Dermis microvascular lymphatic vessel endothelial cell (primary cell): ENCODE measurements around the gene AP3D1. TPM values are rescaled to one million over a fixed set of nuclear protein-coding genes. Genes with fewer than 3 reads are reported as not detected.
"Not testable (repeated sequence)": the region's sequence is repeated elsewhere in the genome, so short reads cannot be mapped to it uniquely, and the experiment has no call there.

ENCODE experiments used
- DNase-seq, 2 donors: peaks; one replicate each; pipeline versions ENCODE4 v3.0.0 to v3.0.0-alpha.2; 2010; ENCODE audit warnings: low read depth in 2 of 2
- total RNA-seq: library from RNA; depleted of rRNA; stranded (reverse); fragments of >200 nt; gene quantifications from 2 replicates; pipeline ENCODE4 v1.2.1, GENCODE V29; 2014

AP3D1 gene
- total RNA-seq, 1 donor from 2014 or later = 57.6 TPM

DNA sequence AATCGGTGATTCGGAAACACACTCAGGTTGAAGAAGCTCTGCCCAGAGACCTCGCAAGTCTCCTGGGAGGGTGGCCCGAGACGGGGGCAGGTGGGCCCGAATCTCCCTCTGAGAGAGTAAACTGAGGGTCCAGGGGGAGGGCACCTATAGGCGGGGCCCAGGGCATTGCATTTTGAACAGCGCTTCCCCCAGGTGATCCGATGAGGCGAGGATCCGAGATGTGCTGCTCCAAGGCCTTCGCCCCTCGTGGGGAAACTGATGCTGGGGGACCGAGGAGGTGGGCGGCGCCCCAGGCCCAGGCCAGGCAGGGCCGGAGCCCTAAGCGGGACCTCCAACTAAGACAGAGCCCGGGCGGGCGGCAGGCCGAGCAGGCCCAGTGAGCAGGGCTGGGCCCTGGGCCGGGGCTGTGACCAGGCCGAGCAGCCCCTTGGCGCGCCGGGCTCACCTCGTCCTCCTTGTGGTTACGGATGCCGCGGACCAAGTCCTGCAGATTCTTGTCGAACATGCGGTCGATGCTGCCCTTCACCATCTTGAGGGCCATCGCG lies 500 bp downstream of the AP3D1 start:
- peak in 1 of 2 donors; percentile 30 for DNase-seq

DNA sequence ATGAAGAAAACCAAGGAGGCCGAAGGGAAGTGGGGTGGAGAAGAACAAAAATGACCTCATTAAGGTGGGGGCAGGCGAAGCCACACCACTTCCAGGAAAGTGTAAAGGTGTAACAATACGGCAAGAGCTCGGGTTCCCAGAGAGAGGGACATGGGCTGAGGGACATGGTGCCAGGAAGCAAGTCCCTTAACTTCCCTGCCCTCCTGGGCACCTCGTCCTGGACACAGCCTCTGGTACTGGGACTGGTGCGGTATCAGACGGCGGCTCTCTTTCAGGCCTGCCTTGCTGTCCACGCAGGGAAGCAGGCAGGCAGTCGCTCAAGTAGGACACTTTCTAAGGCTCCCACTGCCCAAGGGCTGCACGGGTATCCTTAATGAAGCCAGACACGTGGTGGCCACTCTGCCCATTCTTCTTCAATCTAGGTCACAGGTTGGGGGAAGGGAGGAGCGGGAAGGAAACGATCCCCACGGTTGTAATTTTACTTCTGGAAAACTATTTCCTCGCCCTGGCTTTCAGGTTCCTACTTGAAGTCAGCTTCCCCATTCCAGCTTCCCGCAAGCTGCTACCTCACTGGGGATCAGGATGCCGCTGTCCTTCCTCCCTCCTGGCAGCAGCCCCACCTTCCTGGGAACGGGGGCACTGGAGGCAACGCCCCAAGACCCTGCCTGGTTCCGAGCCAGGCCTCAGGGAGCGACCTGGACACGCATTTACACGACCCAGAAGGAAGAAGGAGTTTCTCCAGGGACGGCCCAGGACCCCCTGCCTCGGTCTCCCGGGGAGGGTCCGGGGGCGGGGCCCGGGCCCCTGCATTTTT lies 1.2 kb downstream of the AP3D1 start:
- peak in 1 of 2 donors; percentile 37 for DNase-seq

DNA sequence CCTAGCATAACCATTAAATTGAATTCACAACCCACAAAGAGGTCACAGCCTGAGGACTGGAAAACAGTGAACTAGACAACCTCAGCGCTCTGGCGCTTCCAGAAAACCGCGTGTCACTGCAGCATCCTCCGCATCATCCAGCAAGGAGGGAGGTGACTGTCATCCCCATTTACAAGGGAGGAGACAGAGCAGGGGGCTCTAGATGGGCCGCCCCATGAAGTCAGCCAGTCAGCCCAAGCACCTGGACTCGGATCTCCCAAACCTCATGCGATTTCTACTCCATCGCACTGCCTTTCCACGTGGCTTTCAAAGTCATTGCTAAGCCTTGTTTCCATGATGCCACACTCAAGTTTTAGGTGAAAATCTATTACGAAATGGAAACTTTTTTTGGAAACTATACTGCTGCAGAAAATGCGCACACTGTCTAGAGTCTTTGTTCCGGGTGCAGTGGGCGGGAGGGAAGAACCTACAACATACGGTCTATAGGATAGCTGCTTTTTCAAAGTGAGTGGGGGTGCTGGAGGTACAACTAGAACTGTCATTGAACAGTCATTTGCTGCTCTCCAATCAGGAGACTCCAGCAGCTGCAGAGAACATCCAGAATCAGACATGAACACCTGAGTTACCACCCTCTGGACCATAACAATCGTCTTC lies 2.8 kb downstream of the AP3D1 start:
- DNase-seq = no peak

DNA sequence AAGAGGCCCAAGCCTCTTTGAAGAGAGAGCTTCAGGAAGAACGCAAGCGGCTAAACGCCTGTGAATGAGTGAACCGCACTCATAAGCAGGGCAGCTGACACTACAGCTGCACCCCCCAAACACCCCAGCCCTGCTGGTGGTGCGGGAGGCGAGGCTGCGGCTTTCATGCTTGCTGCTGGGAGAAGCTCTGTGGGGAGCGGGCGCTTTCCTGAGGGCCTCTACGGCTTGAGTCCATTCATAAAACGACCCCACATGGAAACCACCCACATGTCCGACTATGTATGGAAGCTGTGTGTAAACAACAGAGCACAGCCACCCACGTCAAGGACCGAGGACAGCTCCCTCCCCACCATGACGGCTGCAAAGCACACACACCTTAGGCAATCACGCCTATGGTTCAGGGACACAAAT lies 5.5 kb downstream of the AP3D1 start:
- DNase-seq = no peak

DNA sequence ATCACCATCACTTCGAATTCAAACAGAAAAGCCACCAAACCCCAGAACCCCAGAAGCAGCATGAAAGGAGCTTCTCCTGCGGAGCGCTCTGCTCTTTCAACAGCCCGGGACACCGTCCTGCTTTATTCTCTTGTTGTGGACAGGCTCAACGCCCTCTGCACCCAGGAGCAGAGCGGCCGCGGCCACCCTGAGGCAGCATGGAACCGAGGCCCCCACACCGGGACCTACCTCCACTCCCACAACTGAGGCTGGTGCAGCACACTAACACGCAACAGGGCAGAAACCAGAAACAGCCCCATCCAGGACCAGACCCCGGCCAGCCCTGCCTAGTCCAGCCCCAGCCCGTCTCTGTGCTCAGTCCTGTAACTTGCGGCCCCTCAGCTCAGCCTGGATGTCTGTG lies 7.2 kb downstream of the AP3D1 start:
- no peak for DNase-seq

DNA sequence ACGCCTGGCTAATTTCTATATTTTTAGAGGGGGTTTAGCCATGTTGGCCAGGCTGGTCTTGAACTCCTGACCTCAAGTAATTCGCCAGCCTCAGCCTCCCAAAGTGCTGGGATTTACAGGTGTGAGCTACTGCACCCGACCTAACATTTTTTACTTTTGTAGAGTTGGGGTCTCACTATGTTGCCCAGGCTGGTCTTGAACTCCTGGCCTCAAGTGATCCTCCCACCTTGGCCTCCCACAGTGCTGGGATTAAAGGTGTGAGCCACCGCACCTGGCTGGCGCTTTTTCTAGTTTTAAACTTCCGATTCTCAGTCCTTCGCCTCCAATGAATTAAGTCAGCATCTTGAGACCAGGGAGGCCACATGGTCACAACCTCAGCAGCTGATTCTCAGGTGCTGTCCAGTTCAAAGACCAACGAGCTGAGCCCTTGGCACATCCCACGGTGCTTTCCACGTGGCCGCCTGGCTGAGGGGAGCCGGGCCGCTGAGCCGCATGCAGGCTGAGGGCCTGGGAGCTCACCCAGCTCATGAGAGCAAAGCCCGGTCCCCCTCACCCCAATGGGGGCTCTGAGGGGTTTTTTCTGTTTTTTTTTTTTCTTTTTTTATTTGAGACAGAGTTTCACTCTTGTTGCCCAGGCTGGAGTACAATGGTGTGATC lies 9.1 kb downstream of the AP3D1 start:
- DNase-seq = no peak

DNA sequence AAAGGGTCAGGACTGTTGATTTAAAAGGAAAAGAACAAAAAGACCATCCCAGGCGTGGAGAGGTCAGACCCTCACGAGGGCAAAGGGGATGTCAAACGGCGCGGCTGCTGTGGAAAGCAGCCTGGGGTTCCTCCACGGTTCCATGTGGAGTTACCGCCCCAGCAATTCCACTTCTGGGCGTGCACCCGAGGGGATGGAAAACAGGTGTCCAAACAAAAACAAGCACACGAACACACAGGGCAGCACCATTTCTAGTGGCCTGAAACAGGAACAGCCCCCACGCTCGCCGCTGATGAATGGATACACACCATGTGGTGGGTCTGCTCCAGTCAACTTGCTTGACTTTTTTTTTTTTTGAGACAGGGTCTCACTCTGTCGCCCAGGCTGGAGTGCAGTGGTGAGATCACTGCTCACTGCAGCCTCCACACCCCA lies 11.2 kb downstream of the AP3D1 start:
- DNase-seq = no peak

DNA sequence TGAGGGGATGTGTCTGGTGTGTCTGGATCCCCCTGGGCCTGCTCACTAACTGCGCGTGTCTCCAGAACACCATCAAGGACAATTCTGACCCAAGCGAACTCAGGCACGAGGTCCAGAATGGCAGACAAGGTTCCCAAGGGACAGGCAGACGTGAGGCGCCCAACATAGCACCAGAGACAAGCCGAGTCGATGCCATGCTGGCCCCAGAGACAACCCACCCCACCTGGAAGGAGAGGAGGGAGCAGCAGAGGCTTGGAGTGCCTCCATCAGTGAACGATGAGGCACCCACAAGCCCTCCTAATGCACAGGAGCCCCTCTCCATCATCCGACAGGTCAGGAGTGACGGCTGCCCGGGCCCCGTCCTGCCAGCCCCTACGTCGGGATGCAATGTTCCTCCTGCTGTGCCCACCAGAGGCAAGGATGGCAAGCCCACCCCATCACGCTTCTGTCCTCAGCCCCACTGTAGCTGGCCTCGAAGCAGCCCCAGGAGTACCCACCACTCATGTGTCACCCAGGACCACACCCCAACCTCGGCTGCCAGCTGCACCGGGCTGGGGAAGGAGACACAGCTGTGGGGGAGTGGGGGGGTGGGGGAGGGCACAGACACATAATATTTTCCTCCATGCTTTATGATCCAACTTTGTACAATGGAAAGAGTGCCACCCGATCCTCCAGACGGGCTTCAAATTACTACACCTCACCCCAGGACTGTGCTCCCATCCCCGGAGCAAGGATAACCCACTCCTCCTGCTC lies 11.8 kb downstream of the AP3D1 start:
- DNase-seq = no peak

DNA sequence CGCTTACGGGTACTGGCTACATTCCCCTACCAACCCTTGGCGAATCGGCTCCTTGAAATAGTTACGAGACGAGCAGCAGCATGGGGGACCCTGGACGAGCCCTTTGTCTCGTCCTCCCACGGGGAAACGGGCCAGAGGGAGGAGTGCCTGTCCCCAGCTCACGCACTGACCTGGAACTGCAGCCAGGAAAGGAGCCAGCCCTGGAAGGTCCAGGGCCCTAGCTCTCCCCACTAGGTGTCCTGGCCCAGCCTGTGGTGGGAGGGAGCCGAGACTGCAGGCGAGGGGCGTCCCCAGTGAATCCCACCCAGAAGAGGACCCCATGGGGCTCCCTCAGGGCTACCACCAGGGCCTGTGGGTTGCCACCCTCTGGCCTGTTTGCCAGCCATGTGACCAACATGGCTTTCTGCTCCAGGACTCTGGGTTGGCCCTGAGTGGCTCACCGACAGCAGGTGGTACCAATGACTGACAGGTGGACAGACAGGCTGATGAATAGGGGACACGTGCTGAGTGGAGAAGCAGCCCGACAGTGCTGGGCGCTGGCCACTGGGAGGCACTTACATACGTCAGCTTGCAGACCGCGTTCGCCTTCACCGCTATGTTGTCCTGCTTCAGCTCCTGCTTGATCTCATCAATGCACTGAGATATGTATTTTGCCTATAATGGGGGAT lies 13.2 kb downstream of the AP3D1 start:
- DNase-seq = no peak

DNA sequence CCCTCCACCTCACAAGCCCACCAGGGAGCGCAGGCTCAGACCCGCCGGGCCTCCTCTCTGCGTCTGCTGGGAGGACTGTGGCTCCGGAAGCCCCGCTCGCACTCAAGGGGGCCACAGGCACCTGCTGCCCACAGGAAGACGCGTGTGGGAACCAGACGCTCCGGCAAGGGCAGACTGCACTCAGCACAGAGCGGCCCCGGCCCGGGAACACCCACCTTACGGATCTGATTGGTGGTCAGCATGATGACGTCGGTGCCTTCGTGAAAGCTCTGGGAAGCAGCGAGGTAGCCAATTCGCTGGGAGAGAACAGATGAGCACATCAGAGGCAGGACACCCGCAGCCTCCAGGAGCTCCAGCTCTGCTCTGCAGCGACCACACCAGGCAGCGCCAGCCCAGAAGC lies 14.6 kb downstream of the AP3D1 start:
- no peak for DNase-seq

DNA sequence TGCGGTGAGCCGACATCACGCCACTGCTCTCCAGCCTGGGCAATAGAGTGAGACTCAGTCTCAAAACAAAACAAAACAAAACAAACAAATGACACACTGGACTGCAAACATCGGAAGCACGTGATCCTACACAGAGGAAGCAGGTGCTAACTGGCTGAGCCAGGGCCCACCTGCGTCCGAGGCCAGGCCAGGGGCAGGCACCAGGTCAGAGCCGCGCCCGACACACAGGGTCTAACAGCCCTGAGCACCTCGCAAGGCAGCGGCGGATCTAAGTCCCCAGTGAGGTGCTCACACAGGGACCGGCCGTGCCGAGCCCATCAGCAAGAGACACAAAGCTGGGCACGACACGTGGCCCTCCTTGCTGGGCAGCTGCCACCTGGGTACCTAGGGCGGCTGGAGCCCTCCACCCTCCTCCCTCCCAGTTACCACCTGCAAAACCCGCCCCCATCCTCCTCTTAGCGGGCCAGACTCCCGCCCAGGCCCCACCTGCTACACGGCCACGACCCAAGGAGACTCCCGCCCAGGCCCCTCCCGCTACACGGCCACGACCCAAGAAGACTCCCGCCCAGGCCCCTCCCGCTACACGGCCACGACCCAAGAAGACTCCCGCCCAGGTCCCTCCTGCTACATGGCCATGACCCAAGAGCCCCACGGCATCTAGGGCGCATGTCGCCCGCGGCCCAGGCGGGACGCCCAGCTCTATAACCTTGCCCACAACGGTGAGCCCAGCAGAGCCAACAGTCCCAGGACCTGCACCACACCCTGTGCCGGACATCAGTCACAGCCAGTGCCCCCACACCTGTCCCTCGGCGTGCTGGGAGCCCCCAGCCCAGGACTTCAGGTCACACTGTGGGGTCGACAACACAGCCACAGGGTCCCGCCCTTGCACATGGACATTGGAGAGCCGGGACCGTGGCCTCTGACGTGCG lies 15.6 kb downstream of the AP3D1 start:
- no peak for DNase-seq

DNA sequence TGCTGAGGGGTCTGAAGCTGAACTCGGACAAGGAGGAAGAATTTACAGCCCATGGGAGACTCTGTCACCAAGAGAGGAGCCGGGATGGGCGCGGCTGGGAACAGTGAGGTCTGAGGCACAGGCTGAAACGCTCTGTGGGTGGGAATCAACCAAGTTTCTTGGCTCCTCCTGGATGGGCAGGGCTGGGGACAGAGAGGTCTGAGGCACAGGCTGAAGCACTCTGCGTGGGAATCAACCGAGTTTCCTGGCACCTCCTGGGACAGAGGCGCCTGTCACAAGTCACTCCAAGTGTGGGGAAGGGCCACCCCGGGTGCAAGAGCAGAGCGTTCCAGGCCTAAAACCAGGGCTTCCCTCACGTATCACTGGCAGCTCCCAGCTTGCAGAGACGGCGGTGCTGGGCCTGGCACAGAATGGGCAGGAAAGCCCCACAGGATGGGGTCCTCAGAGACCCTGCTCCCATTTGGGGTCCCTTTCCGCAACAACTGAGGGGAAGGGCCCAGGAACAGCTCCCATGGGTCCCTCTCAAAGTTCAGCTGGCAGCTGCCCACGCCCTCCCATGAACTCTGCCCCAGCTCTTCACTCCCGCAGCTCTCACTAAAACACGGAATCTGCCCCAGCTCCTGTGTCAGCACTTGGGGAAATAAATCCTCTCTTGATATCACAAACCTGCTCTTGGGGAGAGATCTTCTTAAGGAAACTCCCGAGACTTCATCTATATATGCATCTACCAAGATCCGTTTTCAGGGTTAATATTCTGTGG lies 18.5 kb downstream of the AP3D1 start:
- DNase-seq = no peak

DNA sequence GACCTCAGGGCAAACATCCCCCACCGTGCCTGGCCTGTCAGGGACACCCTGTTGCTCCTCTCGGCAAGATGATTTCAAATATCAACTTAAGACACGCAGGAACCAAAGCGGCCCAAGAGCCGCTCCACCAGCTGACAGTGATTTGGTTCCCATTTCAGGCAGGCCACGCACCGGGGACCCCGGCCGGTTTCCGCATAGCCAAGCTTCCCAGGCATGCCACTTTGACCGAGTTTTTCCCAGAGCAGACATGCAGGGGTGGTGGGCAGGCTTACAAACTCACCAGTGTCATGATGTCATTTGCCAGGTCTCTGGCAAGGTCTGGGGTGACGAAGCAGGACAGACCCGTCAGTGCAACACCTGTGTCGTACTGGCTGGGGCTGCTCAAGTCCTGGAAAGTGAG lies 19.2 kb downstream of the AP3D1 start:
- no peak for DNase-seq

DNA sequence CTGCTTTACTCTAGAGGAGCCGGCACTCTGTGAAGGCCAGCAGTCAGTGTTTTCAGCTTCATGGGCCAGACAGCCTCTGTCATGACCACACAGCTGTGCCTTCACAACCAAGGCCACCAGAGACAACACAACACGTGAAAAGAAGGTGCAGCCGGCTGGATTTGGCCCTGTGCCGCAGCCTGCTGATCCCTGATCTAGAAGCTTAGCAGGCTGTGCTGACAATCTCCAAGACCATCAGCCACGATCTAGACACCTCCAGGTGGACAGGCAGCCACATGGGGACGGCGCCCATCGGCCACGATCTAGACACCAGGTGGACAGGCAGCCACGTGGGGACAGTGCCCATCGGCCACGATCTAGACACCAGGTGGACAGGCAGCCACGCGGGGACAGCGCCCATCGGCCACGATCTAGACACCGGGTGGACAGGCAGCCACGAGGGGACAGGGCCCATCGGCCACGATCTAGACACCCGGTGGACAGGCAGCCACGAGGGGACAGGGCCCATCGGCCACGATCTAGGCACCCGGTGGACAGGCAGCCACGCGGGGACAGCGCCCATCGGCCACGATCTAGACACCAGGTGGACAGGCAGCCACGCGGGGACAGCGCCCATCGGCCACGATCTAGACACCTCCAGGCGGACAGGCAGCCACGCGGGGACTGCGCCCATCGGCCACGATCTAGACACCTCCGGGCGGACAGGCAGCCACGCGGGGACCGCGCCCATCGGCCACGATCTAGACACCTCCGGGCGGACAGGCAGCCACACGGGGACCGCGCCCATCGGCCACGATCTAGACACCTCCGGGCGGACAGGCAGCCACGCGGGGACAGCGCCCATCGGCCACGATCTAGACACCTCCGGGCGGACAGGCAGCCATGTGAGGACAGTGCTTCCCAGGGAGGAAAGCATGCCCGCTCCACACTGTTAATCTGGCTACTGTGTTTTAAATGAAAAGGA lies 20.1 kb downstream of the AP3D1 start:
- DNase-seq = not testable (repeated sequence)

DNA sequence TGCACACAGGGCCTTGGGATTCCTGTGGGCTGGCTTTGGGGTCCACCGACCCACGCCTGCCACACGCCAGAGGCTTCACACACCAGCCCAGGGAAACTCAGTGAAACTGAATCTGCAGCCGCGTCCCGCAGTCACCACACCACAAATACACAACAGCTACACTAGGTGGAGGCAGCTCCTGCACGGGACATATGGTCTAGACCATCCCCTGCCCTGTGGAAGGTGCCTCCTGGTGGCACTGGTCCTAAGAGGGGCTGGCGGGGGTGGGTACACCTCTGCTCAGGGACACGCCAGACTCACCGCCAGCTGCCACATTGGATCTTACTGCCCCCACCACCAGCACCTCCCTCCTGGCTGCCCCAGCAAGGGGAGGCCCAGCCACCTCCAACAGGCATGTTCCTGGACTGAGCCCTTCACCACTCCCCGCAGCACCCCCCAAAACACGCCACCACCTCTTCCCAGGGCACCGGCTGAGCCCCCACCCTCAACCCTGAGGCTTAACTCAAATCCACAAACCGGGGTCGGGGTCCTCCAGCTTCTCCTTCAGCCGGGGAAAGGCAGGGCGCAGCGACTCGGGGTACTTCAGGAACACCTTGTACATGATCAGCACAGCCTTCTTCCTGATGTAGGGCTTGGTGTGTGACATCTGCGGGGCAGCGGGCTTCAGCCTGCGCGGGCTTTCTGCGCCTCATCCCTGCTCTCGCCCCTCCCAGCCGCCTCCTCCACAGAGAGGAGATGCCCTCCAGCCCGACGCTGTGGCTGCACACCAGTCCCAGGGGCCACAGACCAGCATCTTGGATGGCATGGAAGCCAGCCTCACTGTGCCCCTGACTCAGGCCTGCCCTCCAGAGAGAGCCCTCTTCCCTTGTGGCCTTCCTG lies 21.2 kb downstream of the AP3D1 start:
- DNase-seq = no peak

DNA sequence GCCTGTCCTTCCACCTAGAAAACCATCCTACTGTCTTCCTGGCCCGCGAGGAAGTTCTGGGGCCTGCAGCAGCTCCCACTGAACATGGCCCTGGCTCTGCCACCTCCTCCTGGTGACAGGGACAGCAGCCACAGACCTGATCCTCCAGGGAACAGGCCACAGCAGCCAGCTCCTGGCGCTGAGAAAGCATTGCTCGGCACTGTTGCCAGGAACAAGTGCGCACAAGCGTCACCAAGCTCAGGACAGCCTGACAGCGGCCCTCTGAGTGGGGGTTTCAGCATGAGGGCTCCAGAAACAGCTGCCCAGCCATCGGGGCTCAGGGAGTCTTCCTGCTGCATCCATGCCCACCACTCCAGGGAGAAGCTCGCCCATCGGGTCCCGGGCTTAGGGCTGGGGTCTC lies 21.9 kb downstream of the AP3D1 start:
- no peak for DNase-seq

DNA sequence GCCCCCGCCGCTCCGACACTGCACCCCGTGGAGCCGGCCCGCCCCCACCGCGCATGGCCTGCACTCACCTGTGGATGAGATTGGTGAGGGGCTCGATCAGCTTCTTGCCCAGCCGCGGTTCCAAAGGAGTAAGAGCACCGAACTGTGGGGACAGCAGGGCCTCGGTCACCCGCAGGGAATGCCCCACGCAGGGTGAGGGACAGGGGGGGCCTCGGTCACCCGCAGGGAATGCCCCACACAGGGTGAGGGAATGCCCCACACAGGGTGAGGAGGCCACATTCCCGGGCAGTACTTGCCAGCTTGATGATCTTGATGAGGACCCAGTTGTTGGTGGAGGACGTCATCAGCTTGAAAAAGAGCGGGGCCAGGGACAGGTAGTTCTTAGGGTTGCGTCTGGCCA lies 22.3 kb downstream of the AP3D1 start:
- no peak for DNase-seq
